Nephron progenitor cell (in vitro differentiated cells): ENCODE measurements around the gene NSUN7.
A peak's percentile ranks its signal among the peaks of the same experiment; 100 is the strongest.

Source experiments
- DNase-seq: peaks from one replicate; pipeline ENCODE4 v3.0.0; 2021
- H3K27ac Mint-ChIP-seq: 2 replicates; pipeline ENCODE4 v1.8.0; 2021; ENCODE audit warnings: mild to moderate bottlenecking, moderate library complexity, mixed read lengths
- H3K27me3 Mint-ChIP-seq: 2 replicates; pipeline ENCODE4 v1.8.0; 2021; ENCODE audit warnings: mild to moderate bottlenecking, low read depth, mixed read lengths; ENCODE audit not compliant: poor library complexity
- H3K36me3 Mint-ChIP-seq: 2 replicates; pipeline ENCODE4 v1.8.0; 2021; ENCODE audit warnings: low read depth, mixed read lengths
- H3K4me1 Mint-ChIP-seq: 2 replicates; pipeline ENCODE4 v1.8.0; 2021; ENCODE audit warnings: mixed read lengths
- H3K4me3 Mint-ChIP-seq: 2 replicates; pipeline ENCODE4 v1.8.0; 2021; ENCODE audit warnings: mild to moderate bottlenecking, moderate library complexity, mixed read lengths
- H3K9me3 Mint-ChIP-seq: 2 replicates; pipeline ENCODE4 v1.8.0; 2021; ENCODE audit warnings: mild to moderate bottlenecking, moderate library complexity, mixed read lengths
- CTCF ChIP-seq: fragments of 200-600 bp; sonication (generic); IDR thresholded peaks from 2 replicates; pipeline ENCODE4 v1.5.0; 2021; ENCODE audit warnings: antibody characterized with exemption

Gene NSUN7

GRCh38 chr4:40842318-40842717 lies 92.6 kb downstream of the NSUN7 start:
- Mint-ChIP-seq H3K27me3 (no peaks in the 10 kb centered on the region), H3K9me3 (no peaks in the 10 kb centered on the region), H3K36me3 (peaks cover 17% of the 10 kb centered on the region), H3K4me1 (peaks cover 66% of the 10 kb centered on the region), H3K4me3 (no peak overlapping the region), H3K27ac (no peak overlapping the region)
- TF ChIP-seq CTCF, result no peak
- no peak for DNase-seq

GRCh38 chr4:40842725-40843423 lies 93.1 kb downstream of the NSUN7 start:
- Mint-ChIP-seq H3K27me3 (no peaks in the 10 kb centered on the region), H3K4me1 (peaks cover 66% of the 10 kb centered on the region), H3K9me3 (no peaks in the 10 kb centered on the region), H3K36me3 (peaks cover 12% of the 10 kb centered on the region), H3K27ac (peak overlapping the region; percentile 93), H3K4me3 (no peak overlapping the region)
- no peak for TF ChIP-seq CTCF
- DNase-seq, result no peak

- H3K27me3 Mint-ChIP-seq, result no peaks in the 10 kb centered on the region
- no peak for DNase-seq
- H3K27ac Mint-ChIP-seq, result no peak overlapping the region
- H3K36me3 Mint-ChIP-seq, result peaks cover 10% of the 10 kb centered on the region
- no peak for TF ChIP-seq CTCF
- peaks cover 72% of the 10 kb centered on the region for H3K4me1 Mint-ChIP-seq
- H3K4me3 Mint-ChIP-seq, result no peak overlapping the region
- no peaks in the 10 kb centered on the region for H3K9me3 Mint-ChIP-seq
Measured at GRCh38 chr4:40843696-40844095, 93.9 kb downstream of the NSUN7 start.

GRCh38 chr4:40844261-40844660 lies 94.5 kb downstream of the NSUN7 start:
- Mint-ChIP-seq H3K4me3 (no peak overlapping the region), H3K27ac (no peak overlapping the region), H3K27me3 (no peaks in the 10 kb centered on the region), H3K9me3 (no peaks in the 10 kb centered on the region), H3K36me3 (peaks cover 5% of the 10 kb centered on the region), H3K4me1 (peaks cover 76% of the 10 kb centered on the region)
- no peak for TF ChIP-seq CTCF
- DNase-seq, result no peak

GRCh38 chr4:40845154-40845835 lies 95.5 kb downstream of the NSUN7 start:
- DNase-seq, result no peak
- peaks cover 73% of the 10 kb centered on the region for H3K4me1 Mint-ChIP-seq

More at GRCh38 chr4:40845154-40845835, 95.5 kb downstream of the NSUN7 start:
- Mint-ChIP-seq H3K4me3 (no peak overlapping the region), H3K9me3 (no peaks in the 10 kb centered on the region), H3K27ac (no peak overlapping the region), H3K36me3 (peaks cover 4% of the 10 kb centered on the region), H3K27me3 (no peaks in the 10 kb centered on the region)
- no peak for TF ChIP-seq CTCF
